Lower leg skin (tissue), 4 donors: Measurements from ENCODE around the gene TSEN54. TPM values are rescaled to one million over a fixed set of nuclear protein-coding genes. Genes with fewer than 3 reads are reported as not detected.

Experiments
- DNase-seq, 2 donors: peaks; one replicate each; pipeline ENCODE4 v3.0.0-alpha.2; 2019; ENCODE audit warnings: low spot score in 2 of 2
- H3K4me3 ChIP-seq: fragments of 200-600 bp; sonication (generic); 2 replicates; pipeline ENCODE4 v1.5.1; 2017; ENCODE audit warnings: mild to moderate bottlenecking, low read depth; ENCODE audit not compliant: poor library complexity, severe bottlenecking
- CTCF ChIP-seq, 3 donors: fragments of 450-650 bp; IDR thresholded peaks; one replicate each; pipeline ENCODE4 v1.5.1; 2016; ENCODE audit warnings: antibody characterized with exemption in 3 of 3, mild to moderate bottlenecking in 3 of 3, moderate library complexity in 2 of 3
- POLR2A ChIP-seq, 2 donors: fragments of 450-650 bp; IDR thresholded peaks; one replicate each; pipeline ENCODE4 v1.6.1; 2016 to 2017; ENCODE audit warnings: antibody characterized with exemption in 2 of 2, mild to moderate bottlenecking in 1 of 2, moderate library complexity in 1 of 2
- WGBS, 2 donors: methylation state at CpG; one replicate each; pipeline ENCODE4 v1.1.5; 2018; 5-methylcytosine and 5-hydroxymethylcytosine counted together
- intact Hi-C: fragments of 100-400 bp; cut with DNase I; formaldehyde crosslinking; loops from one replicate; pipeline ENCODE4 v1.15.0; 2023; ENCODE audit warnings: low total_unique reads
- total RNA-seq, 4 donors: library from RNA; depleted of rRNA; stranded (reverse); fragments of >200 nt; gene quantifications; one replicate each; pipeline ENCODE4 v1.1.0, GENCODE V29; 2016

TSEN54 gene
- total RNA-seq, 4 donors from 2014 or later, result 42.7 to 70.8 (median 50.8) TPM

- TF ChIP-seq POLR2A (IDR thresholded peaks at IDR 0.05) (no peak), CTCF (IDR thresholded peaks at IDR 0.05) (no peak)
- intact Hi-C loops, result no loop called here
- no peak overlapping the region for H3K4me3 ChIP-seq
- no peak for DNase-seq
- WGBS, 2 donors, result 80 to 84% methylated on average over 7 of the region's 7 CpGs
Observed at GRCh38 chr17:75478508-75478907, 37.8 kb upstream of the TSEN54 start.

GRCh38 chr17:75480281-75480680 is 36.0 kb upstream of the TSEN54 start:
- DNase-seq, result no peak
- 95 to 96% methylated on average over 6 of the region's 6 CpGs for WGBS, 2 donors
- TF ChIP-seq POLR2A (IDR thresholded peaks at IDR 0.05) (no peak), CTCF (IDR thresholded peaks at IDR 0.05) (no peak)
- intact Hi-C loops, result no loop called here
- no peak overlapping the region for H3K4me3 ChIP-seq

GRCh38 chr17:75481194-75482068 is 34.9 kb upstream of the TSEN54 start:
- H3K4me3 ChIP-seq, result no peak overlapping the region
- no peak for DNase-seq
- 78 to 81% methylated on average over 11 to 13 of the region's 13 CpGs for WGBS, 2 donors
- intact Hi-C loops, result no loop called here
- no peak for TF ChIP-seq CTCF (IDR thresholded peaks at IDR 0.05)
- no peak for TF ChIP-seq POLR2A (IDR thresholded peaks at IDR 0.05)

- TF ChIP-seq CTCF (IDR thresholded peaks at IDR 0.05) (no peak), POLR2A (IDR thresholded peaks at IDR 0.05) (no peak)
- intact Hi-C loops, result no loop called here
- 78 to 88% methylated on average over 16 of the region's 16 CpGs for WGBS, 2 donors
- H3K4me3 ChIP-seq, result no peak overlapping the region
- no peak for DNase-seq
Observed at GRCh38 chr17:75482098-75482942, 34.0 kb upstream of the TSEN54 start.

GRCh38 chr17:75485688-75486087 is 30.6 kb upstream of the TSEN54 start:
- DNase-seq, result no peak
- TF ChIP-seq CTCF (IDR thresholded peaks at IDR 0.05) (no peak), POLR2A (IDR thresholded peaks at IDR 0.05) (no peak)
- no peak overlapping the region for H3K4me3 ChIP-seq
- intact Hi-C loops, result no loop called here
- 90 to 94% methylated on average over 10 to 12 of the region's 12 CpGs for WGBS, 2 donors
